Stimulated activated CD4-positive, alpha-beta T cell treated with anti-CD3 and anti-CD28 coated beads, Interleukin-15, amount 100 ng/mL, for 24 hours (primary cell): ENCODE results near the gene SPINT2.

Experiments
- DNase-seq: peaks from one replicate; pipeline ENCODE4 v3.0.0-alpha.2; 2020

Gene SPINT2

GRCh38 chr19:38270587-38271167 lies 6.3 kb downstream of the SPINT2 start:
- DNase-seq, result no peak

GRCh38 chr19:38273499-38273898 lies 9.1 kb downstream of the SPINT2 start:
- DNase-seq, result no peak

GRCh38 chr19:38274739-38275138 lies 10.4 kb downstream of the SPINT2 start:
- DNase-seq, result no peak

GRCh38 chr19:38276942-38277517 lies 12.7 kb downstream of the SPINT2 start:
- DNase-seq, result no peak

GRCh38 chr19:38277549-38277948 lies 13.2 kb downstream of the SPINT2 start:
- DNase-seq, result no peak

GRCh38 chr19:38277969-38278680 lies 13.8 kb downstream of the SPINT2 start:
- DNase-seq, result no peak

- DNase-seq, result no peak
These were observed 14.4 kb downstream of the SPINT2 start for GRCh38 chr19:38278751-38279150.

GRCh38 chr19:38280030-38280921 lies 15.9 kb downstream of the SPINT2 start:
- DNase-seq, result no peak

GRCh38 chr19:38281811-38282566 lies 17.6 kb downstream of the SPINT2 start:
- DNase-seq, result no peak

- no peak for DNase-seq
These were observed 18.9 kb downstream of the SPINT2 start for GRCh38 chr19:38283271-38283670.

- DNase-seq, result no peak
These were observed 20.0 kb downstream of the SPINT2 start for GRCh38 chr19:38284422-38284821.

GRCh38 chr19:38285567-38285966 lies 21.2 kb downstream of the SPINT2 start:
- no peak for DNase-seq

GRCh38 chr19:38287604-38288003 lies 23.2 kb downstream of the SPINT2 start:
- DNase-seq, result no peak

- no peak for DNase-seq
These were observed 23.9 kb downstream of the SPINT2 start for GRCh38 chr19:38288123-38288855.

GRCh38 chr19:38289955-38290354 lies 25.6 kb downstream of the SPINT2 start:
- no peak for DNase-seq

GRCh38 chr19:38290631-38291147 lies 26.3 kb downstream of the SPINT2 start:
- DNase-seq, result no peak

GRCh38 chr19:38291855-38292254 lies 27.5 kb downstream of the SPINT2 start:
- no peak for DNase-seq

GRCh38 chr19:38293281-38293680 lies 28.9 kb downstream of the SPINT2 start:
- no peak for DNase-seq

GRCh38 chr19:38294090-38294489 lies 29.7 kb downstream of the SPINT2 start:
- DNase-seq, result no peak

- DNase-seq, result no peak
These were observed 34.7 kb downstream of the SPINT2 start for GRCh38 chr19:38298821-38299680.
